Stimulated activated naive B cell treated with anti-CD40 and anti-IgM and Interleukin-4, amounts not matched to agents 10 μg/mL and 1 μg/mL and 100 μg/mL, for 72 hours (primary cell): ENCODE measurements around the gene SND1.

Source experiments
- ATAC-seq, 2 donors: fragments of 150-1000 bp; cut with Tn5 transposase; replicated peaks; 2 replicates each; pipeline ENCODE4 v1.10.0; 2021; ENCODE audit warnings: moderate library complexity in 1 of 2
- DNase-seq: peaks from one replicate; pipeline ENCODE4 v3.0.0; 2021
- H3K27ac Mint-ChIP-seq: one replicate; pipeline ENCODE4 v1.8.0; 2022; ENCODE audit warnings: mild to moderate bottlenecking, mixed read lengths
- H3K27me3 Mint-ChIP-seq, 2 donors: one replicate each; pipeline ENCODE4 v1.8.0; 2022; ENCODE audit warnings: mixed read lengths in 2 of 2
- H3K36me3 Mint-ChIP-seq, 2 donors: one replicate each; pipeline ENCODE4 v1.8.0; 2022; ENCODE audit warnings: mixed read lengths in 2 of 2, mild to moderate bottlenecking in 1 of 2
- H3K4me1 Mint-ChIP-seq, 2 donors: one replicate each; pipeline ENCODE4 v1.8.0; 2022; ENCODE audit warnings: mixed read lengths in 2 of 2, mild to moderate bottlenecking in 1 of 2
- H3K4me3 Mint-ChIP-seq, 2 donors: one replicate each; pipeline ENCODE4 v1.8.0; 2022; ENCODE audit warnings: mild to moderate bottlenecking in 2 of 2, mixed read lengths in 2 of 2, moderate library complexity in 1 of 2
- H3K9me3 Mint-ChIP-seq, 2 donors: one replicate each; pipeline ENCODE4 v1.8.0; 2022; ENCODE audit warnings: mixed read lengths in 2 of 2, mild to moderate bottlenecking in 1 of 2

SND1 gene

GRCh38 chr7:128093614-128094570 lies 441.9 kb downstream of the SND1 start:
- Mint-ChIP-seq H3K9me3 (no peaks in the 10 kb centered on the region), H3K4me3 (no peak overlapping the region), H3K27me3 (no peaks in the 10 kb centered on the region), H3K4me1 (peaks cover 0 to 10% of the 10 kb centered on the region in 2 donors), H3K36me3 (peaks cover 74 to 75% of the 10 kb centered on the region in 2 donors), H3K27ac (peak overlapping the region; percentile 42)
- no peak for ATAC-seq
- no peak for DNase-seq

- Mint-ChIP-seq H3K27ac (peak overlapping the region; percentile 62), H3K4me3 (no peak overlapping the region), H3K27me3 (no peaks in the 10 kb centered on the region), H3K36me3 (peaks cover 69 to 70% of the 10 kb centered on the region in 2 donors), H3K4me1 (peaks cover 2 to 10% of the 10 kb centered on the region in 2 donors), H3K9me3 (no peaks in the 10 kb centered on the region)
- DNase-seq (no peak), ATAC-seq (no peak)
These were observed 442.7 kb downstream of the SND1 start for GRCh38 chr7:128094686-128095085.

GRCh38 chr7:128097211-128097731 lies 445.3 kb downstream of the SND1 start:
- DNase-seq: no peak
- Mint-ChIP-seq H3K27me3 (no peaks in the 10 kb centered on the region), H3K9me3 (no peaks in the 10 kb centered on the region), H3K4me3 (no peak overlapping the region), H3K36me3 (peaks cover 45 to 46% of the 10 kb centered on the region in 2 donors), H3K4me1 (peaks cover 19 to 25% of the 10 kb centered on the region in 2 donors), H3K27ac (peak overlapping the region; percentile 42)
- no peak for ATAC-seq

- Mint-ChIP-seq H3K27me3 (no peaks in the 10 kb centered on the region), H3K36me3 (peaks cover 35 to 39% of the 10 kb centered on the region in 2 donors), H3K9me3 (no peaks in the 10 kb centered on the region), H3K4me3 (no peak overlapping the region), H3K4me1 (peaks cover 22 to 23% of the 10 kb centered on the region in 2 donors), H3K27ac (peak overlapping the region; percentile 14)
- no peak for DNase-seq
- no peak for ATAC-seq
These were observed 446.6 kb downstream of the SND1 start for GRCh38 chr7:128098629-128099028.

GRCh38 chr7:128099204-128099671 lies 447.2 kb downstream of the SND1 start:
- DNase-seq (no peak), ATAC-seq (no peak)
- Mint-ChIP-seq H3K36me3 (peaks cover 31 to 36% of the 10 kb centered on the region in 2 donors), H3K27me3 (no peaks in the 10 kb centered on the region), H3K4me1 (peaks cover 24 to 27% of the 10 kb centered on the region in 2 donors), H3K4me3 (no peak overlapping the region), H3K27ac (peak overlapping the region; percentile 25), H3K9me3 (no peaks in the 10 kb centered on the region)

GRCh38 chr7:128100225-128100948 lies 448.4 kb downstream of the SND1 start:
- ATAC-seq: no peak
- Mint-ChIP-seq H3K9me3 (no peaks in the 10 kb centered on the region), H3K36me3 (peaks cover 23 to 26% of the 10 kb centered on the region in 2 donors), H3K27me3 (no peaks in the 10 kb centered on the region), H3K4me3 (no peak overlapping the region), H3K4me1 (peaks cover 30 to 31% of the 10 kb centered on the region in 2 donors), H3K27ac (peak overlapping the region; percentile 59)
- DNase-seq: no peak

- ATAC-seq (no peak), DNase-seq (no peak)
- Mint-ChIP-seq H3K4me3 (no peak overlapping the region), H3K4me1 (peaks cover 30 to 35% of the 10 kb centered on the region in 2 donors), H3K36me3 (peaks cover 15 to 19% of the 10 kb centered on the region in 2 donors), H3K27ac (peak overlapping the region; percentile 42), H3K27me3 (no peaks in the 10 kb centered on the region), H3K9me3 (no peaks in the 10 kb centered on the region)
These were observed 449.1 kb downstream of the SND1 start for GRCh38 chr7:128100949-128101713.

GRCh38 chr7:128102490-128103291 lies 450.7 kb downstream of the SND1 start:
- no peak for DNase-seq
- no peak for ATAC-seq
- no peaks in the 10 kb centered on the region for H3K9me3 Mint-ChIP-seq
- H3K27me3 Mint-ChIP-seq: no peaks in the 10 kb centered on the region
- H3K4me1 Mint-ChIP-seq: peaks cover 43 to 49% of the 10 kb centered on the region in 2 donors
- peak overlapping the region; percentile 80 for H3K27ac Mint-ChIP-seq
- H3K36me3 Mint-ChIP-seq: peaks cover 3 to 6% of the 10 kb centered on the region in 2 donors
- peak overlapping the region; percentile 26 to 57 for H3K4me3 Mint-ChIP-seq

- Mint-ChIP-seq H3K36me3 (peaks cover 0 to 6% of the 10 kb centered on the region in 2 donors), H3K4me1 (peaks cover 49 to 57% of the 10 kb centered on the region in 2 donors), H3K27me3 (no peaks in the 10 kb centered on the region), H3K9me3 (no peaks in the 10 kb centered on the region), H3K4me3 (peak overlapping the region; percentile 80 to 88), H3K27ac (peak overlapping the region; percentile 93)
- ATAC-seq (peak; percentile 49 to 53), DNase-seq (peak; percentile 24)
These were observed 451.6 kb downstream of the SND1 start for GRCh38 chr7:128103498-128104107.

- no peaks in the 10 kb centered on the region for H3K9me3 Mint-ChIP-seq
- peaks cover 53 to 63% of the 10 kb centered on the region in 2 donors for H3K4me1 Mint-ChIP-seq
- H3K4me3 Mint-ChIP-seq: peak overlapping the region; percentile 80 to 88
- no peaks in the 10 kb centered on the region for H3K27me3 Mint-ChIP-seq
- peaks cover 0 to 6% of the 10 kb centered on the region in 2 donors for H3K36me3 Mint-ChIP-seq
- DNase-seq: peak; percentile 27
- peak; percentile 20 to 21 for ATAC-seq
- peak overlapping the region; percentile 16 for H3K27ac Mint-ChIP-seq
These were observed 452.2 kb downstream of the SND1 start for GRCh38 chr7:128104108-128104742.

GRCh38 chr7:128105228-128106022 lies 453.4 kb downstream of the SND1 start:
- Mint-ChIP-seq H3K27me3 (no peaks in the 10 kb centered on the region), H3K4me1 (peaks cover 54 to 72% of the 10 kb centered on the region in 2 donors), H3K9me3 (no peaks in the 10 kb centered on the region), H3K4me3 (peak overlapping the region in 1 of 2 donors; percentile 57), H3K27ac (no peak overlapping the region), H3K36me3 (peaks cover 0 to 4% of the 10 kb centered on the region in 2 donors)
- ATAC-seq: no peak
- DNase-seq: no peak

- no peaks in the 10 kb centered on the region for H3K9me3 Mint-ChIP-seq
- H3K4me1 Mint-ChIP-seq: peaks cover 52 to 74% of the 10 kb centered on the region in 2 donors
- no peaks in the 10 kb centered on the region for H3K27me3 Mint-ChIP-seq
- H3K27ac Mint-ChIP-seq: peak overlapping the region; percentile 88
- DNase-seq (no peak), ATAC-seq (no peak)
- no peak overlapping the region for H3K4me3 Mint-ChIP-seq
- H3K36me3 Mint-ChIP-seq: peaks cover 0 to 4% of the 10 kb centered on the region in 2 donors
These were observed 454.8 kb downstream of the SND1 start for GRCh38 chr7:128106821-128107220.
